ENCODE results near the gene YAP1.

GRCh38 chr11:102241026-102241425 lies 130.8 kb downstream of the YAP1 start:
- TF ChIP-seq POLR2A (IDR thresholded peaks at IDR 0.05) (no peak), CTCF (IDR thresholded peaks at IDR 0.05) (no peak), EP300 (IDR thresholded peaks at IDR 0.05) (no peak)
